Right lobe of liver (tissue), 6 donors: ENCODE measurements around the gene KCNH5. TPM values are rescaled to one million over a fixed set of nuclear protein-coding genes. Genes with fewer than 3 reads are reported as not detected.

Source experiments
- ATAC-seq, 4 donors: fragments of 200-7000 bp; cut with Tn5 transposase; one replicate each; pipeline ENCODE4 v1.9.1; 2020; ENCODE audit warnings: mild to moderate bottlenecking in 4 of 4, moderate library complexity in 4 of 4
- DNase-seq, 3 donors: peaks; one replicate each; pipeline ENCODE4 v3.0.0-alpha.2; 2020
- H3K27ac ChIP-seq, 3 donors: fragments of 200-600 bp; one replicate each; pipeline ENCODE4 v1.8.0; 2022
- H3K27me3 ChIP-seq, 2 donors: fragments of 200-600 bp; one replicate each; pipeline ENCODE4 v1.8.0; 2022
- H3K36me3 ChIP-seq, 4 donors: fragments of 200-600 bp; sonication (generic) in 1 of 4; one replicate each; pipeline versions ENCODE4 v1.5.1 to v1.8.0; 2017 to 2022; ENCODE audit warnings: control low read depth in 1 of 4
- H3K4me1 ChIP-seq, 4 donors: fragments of 200-600 bp; sonication (generic) in 1 of 4; one replicate each; pipeline versions ENCODE4 v1.5.1 to v1.8.0; 2017 to 2022; ENCODE audit warnings: control low read depth in 1 of 4
- H3K4me3 ChIP-seq, 3 donors: fragments of 200-600 bp; one replicate each; pipeline ENCODE4 v1.8.0; 2022
- H3K9me3 ChIP-seq, 4 donors: fragments of 200-600 bp; sonication (generic) in 1 of 4; one replicate each; pipeline versions ENCODE4 v1.5.1 to v1.8.0; 2017 to 2022; ENCODE audit warnings: control low read depth in 1 of 4
- POLR2A ChIP-seq: fragments of 450-650 bp; IDR thresholded peaks from one replicate; pipeline ENCODE4 v1.6.1; 2017; ENCODE audit warnings: antibody characterized with exemption, mild to moderate bottlenecking
- WGBS: methylation state at CpG from one replicate; pipeline ENCODE4 v1.1.6; 2018; ENCODE audit warnings: low coverage, low lambda C conversion rate; ENCODE audit not compliant: insufficient coverage; ENCODE audit errors: missing lambda C conversion rate; 5-methylcytosine and 5-hydroxymethylcytosine counted together
- intact Hi-C, 2 donors: fragments of 100-400 bp; cut with DNase I; formaldehyde crosslinking; loops; one replicate each; pipeline versions ENCODE4 v1.11.2 to v1.14.1; 2022
- long read RNA-seq: library from polyadenylated mRNA; unstranded; transcript quantifications from one replicate; pipeline ENCODE4 v2.0.0, GENCODE V29; 2019
- total RNA-seq, 6 experiments: library from RNA; depleted of rRNA in 2 of 6; stranded (reverse); fragments of >200 nt in 2 of 6; fragmentation: NEBNext Ultra II Directional in 3 of 6; extraction: Animal tissue kit (Norgen Biotek cat#: 25700) in 3 of 6; gene quantifications; one replicate each; pipeline versions ENCODE4 v1.1.0 to v1.2.4, GENCODE V29; 2016 to 2023
- TF ChIP-seq, protein P1 (sequence below), 4 donors: fragments of 200-600 bp in 3 of 4; fragments of 450-650 bp in 1 of 4; IDR thresholded peaks; one replicate each; pipeline versions ENCODE4 v1.5.1 to v1.8.0; 2016 to 2022; ENCODE audit warnings: antibody characterized with exemption in 4 of 4, mild to moderate bottlenecking in 2 of 4
- donor health status: DM: no; HTN: yes; CAD: no.
- donor health status: DM: no; HTN: no; CAD: no.
- donor health status: DM: no; HTN: no; CAD: no.
- donor health status: DM: no; HTN: yes; CAD: no.
- donor health status: DM: no; HTN: yes; CAD: no.

KCNH5 gene, protein sequence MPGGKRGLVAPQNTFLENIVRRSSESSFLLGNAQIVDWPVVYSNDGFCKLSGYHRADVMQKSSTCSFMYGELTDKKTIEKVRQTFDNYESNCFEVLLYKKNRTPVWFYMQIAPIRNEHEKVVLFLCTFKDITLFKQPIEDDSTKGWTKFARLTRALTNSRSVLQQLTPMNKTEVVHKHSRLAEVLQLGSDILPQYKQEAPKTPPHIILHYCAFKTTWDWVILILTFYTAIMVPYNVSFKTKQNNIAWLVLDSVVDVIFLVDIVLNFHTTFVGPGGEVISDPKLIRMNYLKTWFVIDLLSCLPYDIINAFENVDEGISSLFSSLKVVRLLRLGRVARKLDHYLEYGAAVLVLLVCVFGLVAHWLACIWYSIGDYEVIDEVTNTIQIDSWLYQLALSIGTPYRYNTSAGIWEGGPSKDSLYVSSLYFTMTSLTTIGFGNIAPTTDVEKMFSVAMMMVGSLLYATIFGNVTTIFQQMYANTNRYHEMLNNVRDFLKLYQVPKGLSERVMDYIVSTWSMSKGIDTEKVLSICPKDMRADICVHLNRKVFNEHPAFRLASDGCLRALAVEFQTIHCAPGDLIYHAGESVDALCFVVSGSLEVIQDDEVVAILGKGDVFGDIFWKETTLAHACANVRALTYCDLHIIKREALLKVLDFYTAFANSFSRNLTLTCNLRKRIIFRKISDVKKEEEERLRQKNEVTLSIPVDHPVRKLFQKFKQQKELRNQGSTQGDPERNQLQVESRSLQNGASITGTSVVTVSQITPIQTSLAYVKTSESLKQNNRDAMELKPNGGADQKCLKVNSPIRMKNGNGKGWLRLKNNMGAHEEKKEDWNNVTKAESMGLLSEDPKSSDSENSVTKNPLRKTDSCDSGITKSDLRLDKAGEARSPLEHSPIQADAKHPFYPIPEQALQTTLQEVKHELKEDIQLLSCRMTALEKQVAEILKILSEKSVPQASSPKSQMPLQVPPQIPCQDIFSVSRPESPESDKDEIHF
- not detected for total RNA-seq
- long read RNA-seq, result 0 reads

DNA sequence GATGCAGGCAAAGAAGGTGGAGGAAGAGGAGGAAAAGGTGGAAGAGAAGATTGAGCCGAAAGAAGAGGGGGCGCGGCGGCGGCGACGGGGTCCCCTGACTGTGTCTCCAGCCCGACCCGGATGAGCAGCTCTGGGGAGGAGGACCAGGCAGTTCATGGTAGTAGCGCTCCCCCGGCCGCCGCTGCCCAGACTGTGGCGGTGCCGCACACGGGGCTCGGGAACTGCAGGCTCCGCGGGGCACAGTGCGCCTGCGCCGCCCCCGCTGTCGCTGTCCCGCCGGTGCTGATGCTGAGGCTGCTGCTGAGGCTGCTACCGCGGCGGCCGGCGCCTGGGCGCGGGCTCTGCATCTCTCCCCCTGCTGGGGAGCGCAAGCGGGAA is at the start of gene KCNH5:
KCNH5 (minus strand) TSS at position 225 of the 378 bp plus-strand sequence. CDS start 272 bp downstream, outside the sequence.
- no peak for DNase-seq
- intact Hi-C loops, result no loop called here
- ATAC-seq, result peak in 2 of 4 donors; percentile 43 to 54
- no peak within 1 kb of the TSS for H3K4me3 ChIP-seq
- H3K27me3 ChIP-seq, result peaks cover 3 to 7% of the 10 kb centered on the region in 2 donors
- H3K9me3 ChIP-seq, result no peaks in the 10 kb centered on the region
- H3K27ac ChIP-seq, result no peak within 1 kb of the TSS
- peaks cover 0 to 8% (median 0%) of the 10 kb centered on the region in 4 donors for H3K4me1 ChIP-seq
- H3K36me3 ChIP-seq, result no peaks in the 10 kb centered on the region
- 4% methylated on average over 9 of the region's 35 CpGs for WGBS
- TF ChIP-seq, protein P1, sequence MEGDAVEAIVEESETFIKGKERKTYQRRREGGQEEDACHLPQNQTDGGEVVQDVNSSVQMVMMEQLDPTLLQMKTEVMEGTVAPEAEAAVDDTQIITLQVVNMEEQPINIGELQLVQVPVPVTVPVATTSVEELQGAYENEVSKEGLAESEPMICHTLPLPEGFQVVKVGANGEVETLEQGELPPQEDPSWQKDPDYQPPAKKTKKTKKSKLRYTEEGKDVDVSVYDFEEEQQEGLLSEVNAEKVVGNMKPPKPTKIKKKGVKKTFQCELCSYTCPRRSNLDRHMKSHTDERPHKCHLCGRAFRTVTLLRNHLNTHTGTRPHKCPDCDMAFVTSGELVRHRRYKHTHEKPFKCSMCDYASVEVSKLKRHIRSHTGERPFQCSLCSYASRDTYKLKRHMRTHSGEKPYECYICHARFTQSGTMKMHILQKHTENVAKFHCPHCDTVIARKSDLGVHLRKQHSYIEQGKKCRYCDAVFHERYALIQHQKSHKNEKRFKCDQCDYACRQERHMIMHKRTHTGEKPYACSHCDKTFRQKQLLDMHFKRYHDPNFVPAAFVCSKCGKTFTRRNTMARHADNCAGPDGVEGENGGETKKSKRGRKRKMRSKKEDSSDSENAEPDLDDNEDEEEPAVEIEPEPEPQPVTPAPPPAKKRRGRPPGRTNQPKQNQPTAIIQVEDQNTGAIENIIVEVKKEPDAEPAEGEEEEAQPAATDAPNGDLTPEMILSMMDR (IDR thresholded peaks at IDR 0.05), result no peak
- no peak for TF ChIP-seq POLR2A

DNA sequence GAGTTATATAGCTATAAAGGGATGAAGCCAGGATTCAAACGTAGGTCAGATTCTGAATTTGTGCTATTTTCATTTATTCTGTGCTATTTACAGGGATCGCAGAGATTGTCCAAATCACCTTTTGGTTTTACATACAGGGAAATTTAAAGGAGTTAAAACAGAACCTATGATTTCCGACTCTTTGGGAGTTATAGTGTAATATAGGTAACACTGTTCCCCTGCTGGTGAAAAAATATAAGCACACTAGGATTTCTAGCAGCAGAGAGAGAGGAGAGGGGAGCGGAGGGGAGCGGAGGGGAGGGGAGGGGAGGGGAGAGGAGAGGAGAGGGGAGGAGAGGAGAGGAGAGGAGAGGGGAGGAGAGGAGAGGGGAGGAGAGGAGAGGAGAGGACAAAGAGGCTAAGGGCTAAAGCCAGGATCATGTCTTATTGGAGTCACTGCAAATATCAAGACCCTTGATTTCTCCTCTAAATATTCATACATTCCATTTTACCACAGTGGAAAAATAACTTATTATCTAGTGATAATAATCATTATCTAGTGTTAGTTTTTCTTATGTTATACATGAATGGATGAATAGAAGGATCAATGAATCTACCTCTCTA is 46.2 kb upstream of the KCNH5 start:
- intact Hi-C loops, result no loop called here
- Histone ChIP-seq H3K4me3 (no peak overlapping the region), H3K9me3 (no peaks in the 10 kb centered on the region), H3K4me1 (no peaks in the 10 kb centered on the region), H3K36me3 (no peaks in the 10 kb centered on the region), H3K27me3 (no peaks in the 10 kb centered on the region), H3K27ac (no peak overlapping the region)
- ATAC-seq (no peak), DNase-seq (no peak)
- WGBS, result 65% methylated on average over 4 of the region's 5 CpGs
- TF ChIP-seq, protein P1 (IDR thresholded peaks at IDR 0.05), result no peak
- TF ChIP-seq POLR2A, result no peak

DNA sequence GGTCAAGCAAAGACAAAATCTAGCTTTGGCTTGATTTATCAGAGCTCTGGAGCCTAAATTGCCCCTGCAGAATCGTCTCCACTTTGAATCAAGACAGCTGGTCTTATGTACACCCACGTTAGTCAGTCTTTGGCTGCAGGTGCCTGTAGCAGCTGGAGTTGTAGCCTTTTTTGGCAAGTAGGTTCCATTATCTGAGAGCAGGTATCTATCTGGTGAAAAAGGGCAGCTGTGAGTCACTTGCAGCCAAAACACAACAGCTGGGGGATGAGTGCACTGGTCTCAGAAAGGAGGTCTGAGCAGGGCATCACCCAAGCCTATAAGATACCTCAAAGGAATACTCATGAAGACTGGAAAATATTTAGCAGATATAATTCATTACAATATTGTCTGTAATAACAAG is 43.6 kb upstream of the KCNH5 start:
- 25% methylated on average over 2 of the region's 2 CpGs for WGBS
- Histone ChIP-seq H3K4me3 (no peak overlapping the region), H3K4me1 (no peaks in the 10 kb centered on the region), H3K27me3 (no peaks in the 10 kb centered on the region), H3K9me3 (no peaks in the 10 kb centered on the region), H3K27ac (no peak overlapping the region), H3K36me3 (no peaks in the 10 kb centered on the region)
- DNase-seq (no peak), ATAC-seq (no peak)
- intact Hi-C loops, result no loop called here
- TF ChIP-seq, protein P1 (IDR thresholded peaks at IDR 0.05), result no peak
- TF ChIP-seq POLR2A, result no peak

DNA sequence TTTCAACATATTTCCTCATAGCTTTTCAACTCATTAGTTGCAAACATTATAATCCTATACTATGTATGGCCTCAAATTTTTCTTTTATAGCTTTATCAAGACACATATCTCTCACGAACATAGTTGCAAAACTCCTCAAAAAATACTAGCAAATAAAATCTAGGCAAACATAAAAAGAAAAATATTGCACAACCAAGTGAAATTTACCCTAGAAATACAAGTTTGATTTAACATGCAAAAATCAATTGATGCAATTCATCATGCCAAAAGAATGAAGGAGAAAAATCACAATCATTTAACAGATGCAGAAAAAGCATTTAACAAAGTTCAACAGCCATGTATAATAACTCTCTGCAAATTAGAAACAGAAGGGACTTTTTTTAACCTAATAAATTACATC is 33.3 kb upstream of the KCNH5 start:
- 19% methylated on average over 1 of the region's 1 CpG for WGBS
- Histone ChIP-seq H3K4me3 (no peak overlapping the region), H3K27me3 (no peaks in the 10 kb centered on the region), H3K27ac (no peak overlapping the region), H3K9me3 (no peaks in the 10 kb centered on the region), H3K36me3 (no peaks in the 10 kb centered on the region), H3K4me1 (no peaks in the 10 kb centered on the region)
- ATAC-seq (no peak), DNase-seq (no peak)
- TF ChIP-seq, protein P1 (IDR thresholded peaks at IDR 0.05), result no peak
- TF ChIP-seq POLR2A, result no peak
- intact Hi-C loops, result no loop called here
